SK-N-SH (cell line): ENCODE data around the gene SLPI. TPM values are rescaled to one million over a fixed set of nuclear protein-coding genes. Genes with fewer than 3 reads are reported as not detected.

Source experiments
- CTCF ChIA-PET: fragments of 300-600, 350-600 bp; formaldehyde crosslinking; extraction: SDS; loops from one replicate; lab custom pipeline; 2021; lab: Yijun Ruan, JAX
- POLR2A ChIA-PET: fragments of 350-600 bp; sonication (Branson Sonifier 250); formaldehyde crosslinking; extraction: SDS; loops from one replicate; lab custom pipeline; 2020; ENCODE audit warnings: antibody characterized with exemption, inconsistent platforms; lab: Yijun Ruan, JAX
- DNase-seq: peaks from one replicate; pipeline ENCODE4 v3.0.0; 2012
- H2AFZ ChIP-seq: fragments of 200-600 bp; sonication (generic); 2 replicates; pipeline ENCODE4 v1.8.1; 2016; ENCODE audit warnings: antibody characterized with exemption, mild to moderate bottlenecking, low read depth
- H3F3A ChIP-seq: fragments of 200-600 bp; sonication (generic); replicated peaks from 2 replicates; pipeline ENCODE3; 2016; ENCODE audit warnings: antibody characterized with exemption, mild to moderate bottlenecking; ENCODE audit not compliant: insufficient read depth
- H3K27ac ChIP-seq, 2 experiments: fragments of 200-500 bp in 1 of 2; fragments of 200-600 bp in 1 of 2; sonication (Bioruptor generic) in 1 of 2; sonication (generic), shearing (Covaris generic) in 1 of 2; 2 replicates each; pipeline versions ENCODE4 v1.5.1 to v1.6.1; 2014 to 2016; ENCODE audit warnings: low read depth in 2 of 2, inconsistent platforms in 1 of 2, low read length in 1 of 2, mild to moderate bottlenecking in 1 of 2, mixed read lengths in 1 of 2
- H3K27me3 ChIP-seq: fragments of 200-600 bp; sonication (generic), shearing (Covaris generic); 2 replicates; pipeline ENCODE4 v1.6.1; 2016; ENCODE audit warnings: mixed run types; ENCODE audit not compliant: insufficient read depth
- H3K36me3 ChIP-seq, 2 experiments: fragments of 200-500 bp in 1 of 2; fragments of 200-600 bp in 1 of 2; sonication (Bioruptor generic) in 1 of 2; sonication (generic) in 1 of 2; replicated peaks in 1 of 2; 2 replicates each; pipeline versions ENCODE3 to v1.5.1; 2014 to 2016; ENCODE audit warnings: low read length in 1 of 2, mild to moderate bottlenecking in 1 of 2; ENCODE audit not compliant: insufficient read depth in 2 of 2, control insufficient read depth in 1 of 2
- H3K4me1 ChIP-seq, 2 experiments: fragments of 200-500 bp in 1 of 2; fragments of 200-600 bp in 1 of 2; sonication (Bioruptor generic) in 1 of 2; sonication (generic), shearing (Covaris generic) in 1 of 2; 2 replicates each; pipeline versions ENCODE4 v1.5.1 to v1.6.1; 2014 to 2016; ENCODE audit warnings: low read depth in 1 of 2, low read length in 1 of 2, mixed run types in 1 of 2; ENCODE audit not compliant: insufficient read depth in 2 of 2, control insufficient read depth in 1 of 2
- H3K4me2 ChIP-seq: fragments of 200-600 bp; sonication (generic), shearing (Covaris generic); 2 replicates; pipeline ENCODE4 v1.6.1; 2017; ENCODE audit warnings: mixed run types
- H3K4me3 ChIP-seq, 2 experiments: fragments of 200-500 bp in 1 of 2; fragments of 200-600 bp in 1 of 2; sonication (Bioruptor generic) in 1 of 2; sonication (generic), shearing (Covaris generic) in 1 of 2; 2 replicates each; pipeline versions ENCODE4 v1.5.1 to v1.8.1; 2014 to 2016; ENCODE audit warnings: low read depth in 2 of 2, inconsistent platforms in 1 of 2, low read length in 1 of 2, mild to moderate bottlenecking in 1 of 2, mixed read lengths in 1 of 2, moderate library complexity in 1 of 2
- H3K79me2 ChIP-seq: fragments of 200-600 bp; sonication (generic); 2 replicates; pipeline ENCODE4 v1.8.1; 2017; ENCODE audit warnings: mild to moderate bottlenecking; ENCODE audit not compliant: insufficient read depth
- H3K9ac ChIP-seq: fragments of 200-600 bp; sonication (generic); 2 replicates; pipeline ENCODE4 v1.6.1; 2017; ENCODE audit warnings: mixed run types
- H3K9me2 ChIP-seq: fragments of 200-600 bp; sonication (generic); 2 replicates; pipeline ENCODE4 v1.6.1; 2017; ENCODE audit warnings: mixed run types
- H3K9me3 ChIP-seq: fragments of 200-600 bp; sonication (generic); 2 replicates; pipeline ENCODE4 v1.6.1; 2017; ENCODE audit warnings: mixed run types, mild to moderate bottlenecking, moderate library complexity
- H4K20me1 ChIP-seq: fragments of 200-600 bp; sonication (generic); 2 replicates; pipeline ENCODE4 v1.6.1; 2017; ENCODE audit warnings: mild to moderate bottlenecking, mixed run types; ENCODE audit not compliant: insufficient read depth
- ELF1 ChIP-seq: IDR thresholded peaks from 2 replicates; pipeline ENCODE4 v1.4.0; 2012
- FOSL2 ChIP-seq: IDR thresholded peaks from 2 replicates; pipeline ENCODE4 v1.4.0; 2012; ENCODE audit warnings: low read depth, mild to moderate bottlenecking, moderate library complexity, borderline replicate concordance
- FOXJ3 ChIP-seq: sonication (generic); formaldehyde crosslinking; IDR thresholded peaks from 2 replicates; pipeline ENCODE4 v1.5.1; 2020; ENCODE audit warnings: mild to moderate bottlenecking, missing genetic modification reagents
- JUND ChIP-seq: IDR thresholded peaks from 2 replicates; pipeline ENCODE4 v1.4.0; 2012
- MXI1 ChIP-seq: IDR thresholded peaks from 2 replicates; pipeline ENCODE4 v1.6.1; 2012; ENCODE audit warnings: mild to moderate bottlenecking, low read depth, low read length, improper control_type of control experiment
- RFX5 ChIP-seq: IDR thresholded peaks from 2 replicates; pipeline ENCODE4 v1.6.1; 2012; ENCODE audit warnings: mild to moderate bottlenecking, improper control_type of control experiment, low read length
- RXRA ChIP-seq: IDR thresholded peaks from 2 replicates; pipeline ENCODE4 v1.4.0; 2012; ENCODE audit warnings: low read depth, mild to moderate bottlenecking, borderline replicate concordance
- SIN3A ChIP-seq: IDR thresholded peaks from 2 replicates; pipeline ENCODE4 v1.6.1; 2012; ENCODE audit warnings: low read depth, mild to moderate bottlenecking, low read length, moderate library complexity, borderline replicate concordance
- TCF12 ChIP-seq: IDR thresholded peaks from 2 replicates; pipeline ENCODE4 v1.4.0; 2012
- YY1 ChIP-seq: IDR thresholded peaks from 2 replicates; pipeline ENCODE4 v1.4.0; 2012; ENCODE audit warnings: low read depth, mild to moderate bottlenecking
- WGBS: methylation state at CpG from one replicate; pipeline ENCODE4 v1.1.6; 2017; ENCODE audit warnings: low lambda C conversion rate; 5-methylcytosine and 5-hydroxymethylcytosine counted together
- polyA plus RNA-seq, 3 experiments: library from polyadenylated mRNA; depleted of rRNA; stranded (reverse); fragments of >200 nt; gene quantifications; 2 replicates each; pipeline ENCODE4 v1.2.3, GENCODE V29; 2012
- TF ChIP-seq, protein P1 (sequence below): fragments of 150-350 bp; IDR thresholded peaks from 2 replicates; pipeline ENCODE4 v1.6.1; 2017; ENCODE audit warnings: antibody characterized with exemption, low read length, low read depth, borderline replicate concordance
- TF ChIP-seq, protein P2 (sequence below): fragments of 150-350 bp; IDR thresholded peaks from 2 replicates; pipeline ENCODE4 v1.6.1; 2016; ENCODE audit warnings: mild to moderate bottlenecking, low read depth, low read length
- TF ChIP-seq, protein P3 (sequence below): IDR thresholded peaks from 2 replicates; pipeline ENCODE4 v1.4.0; 2012; ENCODE audit warnings: low read depth

The SLPI gene
- polyA plus RNA-seq, 1 of the 3 experiments (the other 2 are of a cell fraction), result not detected

DNA sequence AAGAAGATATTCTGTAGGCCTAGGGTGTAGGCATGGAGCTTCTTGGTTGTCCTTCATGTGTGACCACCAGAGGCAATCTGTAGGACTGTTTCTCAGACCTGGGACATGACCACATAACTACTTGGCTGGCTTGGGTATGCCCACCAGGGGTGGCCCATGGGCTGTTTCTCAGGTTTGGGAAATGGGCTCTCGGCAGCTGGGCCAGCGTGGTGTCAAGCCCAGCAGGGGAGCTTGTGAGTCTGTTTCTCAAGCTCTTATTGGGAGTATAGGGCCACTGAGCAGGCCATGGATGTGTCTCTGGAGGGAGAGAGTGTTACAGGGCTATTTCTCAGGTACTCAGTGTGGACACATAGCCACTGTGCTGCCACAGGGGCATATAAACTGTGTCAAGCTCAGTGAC is 35.7 kb downstream of the SLPI start:
- ChIA-PET CTCF (no interaction called here), POLR2A (no interaction called here)
- Histone ChIP-seq H3K36me3 (no peaks in the 10 kb centered on the region), H3K27ac (no peak overlapping the region), H3K4me2 (no peak overlapping the region), H2AFZ (no peak overlapping the region), H3K79me2 (no peaks in the 10 kb centered on the region), H3K4me3 (no peak overlapping the region), H3K27me3 (peaks cover 10% of the 10 kb centered on the region; the same call in 1 of the 2 replicates), H3K4me1 (no peaks in the 10 kb centered on the region), H3K9me2 (no peaks in the 10 kb centered on the region), H3F3A (no peaks in the 10 kb centered on the region), H4K20me1 (no peaks in the 10 kb centered on the region), H3K9me3 (no peaks in the 10 kb centered on the region), H3K9ac (no peak overlapping the region)
- 6% methylated on average over 2 of the region's 2 CpGs for WGBS
- no peak for DNase-seq
- no peak for TF ChIP-seq TCF12
- no peak for TF ChIP-seq ELF1
- no peak for TF ChIP-seq YY1
- TF ChIP-seq, protein P1, sequence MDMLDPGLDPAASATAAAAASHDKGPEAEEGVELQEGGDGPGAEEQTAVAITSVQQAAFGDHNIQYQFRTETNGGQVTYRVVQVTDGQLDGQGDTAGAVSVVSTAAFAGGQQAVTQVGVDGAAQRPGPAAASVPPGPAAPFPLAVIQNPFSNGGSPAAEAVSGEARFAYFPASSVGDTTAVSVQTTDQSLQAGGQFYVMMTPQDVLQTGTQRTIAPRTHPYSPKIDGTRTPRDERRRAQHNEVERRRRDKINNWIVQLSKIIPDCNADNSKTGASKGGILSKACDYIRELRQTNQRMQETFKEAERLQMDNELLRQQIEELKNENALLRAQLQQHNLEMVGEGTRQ, result no peak
- no peak for TF ChIP-seq RXRA
- TF ChIP-seq MXI1, result no peak
- no peak for TF ChIP-seq JUND
- no peak for TF ChIP-seq RFX5
- TF ChIP-seq FOXJ3 (CRISPR knock-in tag), result no peak
- TF ChIP-seq, protein P2, sequence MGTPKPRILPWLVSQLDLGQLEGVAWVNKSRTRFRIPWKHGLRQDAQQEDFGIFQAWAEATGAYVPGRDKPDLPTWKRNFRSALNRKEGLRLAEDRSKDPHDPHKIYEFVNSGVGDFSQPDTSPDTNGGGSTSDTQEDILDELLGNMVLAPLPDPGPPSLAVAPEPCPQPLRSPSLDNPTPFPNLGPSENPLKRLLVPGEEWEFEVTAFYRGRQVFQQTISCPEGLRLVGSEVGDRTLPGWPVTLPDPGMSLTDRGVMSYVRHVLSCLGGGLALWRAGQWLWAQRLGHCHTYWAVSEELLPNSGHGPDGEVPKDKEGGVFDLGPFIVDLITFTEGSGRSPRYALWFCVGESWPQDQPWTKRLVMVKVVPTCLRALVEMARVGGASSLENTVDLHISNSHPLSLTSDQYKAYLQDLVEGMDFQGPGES, result no peak
- no peak for TF ChIP-seq FOSL2
- TF ChIP-seq, protein P3, sequence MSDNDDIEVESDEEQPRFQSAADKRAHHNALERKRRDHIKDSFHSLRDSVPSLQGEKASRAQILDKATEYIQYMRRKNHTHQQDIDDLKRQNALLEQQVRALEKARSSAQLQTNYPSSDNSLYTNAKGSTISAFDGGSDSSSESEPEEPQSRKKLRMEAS, result no peak

DNA sequence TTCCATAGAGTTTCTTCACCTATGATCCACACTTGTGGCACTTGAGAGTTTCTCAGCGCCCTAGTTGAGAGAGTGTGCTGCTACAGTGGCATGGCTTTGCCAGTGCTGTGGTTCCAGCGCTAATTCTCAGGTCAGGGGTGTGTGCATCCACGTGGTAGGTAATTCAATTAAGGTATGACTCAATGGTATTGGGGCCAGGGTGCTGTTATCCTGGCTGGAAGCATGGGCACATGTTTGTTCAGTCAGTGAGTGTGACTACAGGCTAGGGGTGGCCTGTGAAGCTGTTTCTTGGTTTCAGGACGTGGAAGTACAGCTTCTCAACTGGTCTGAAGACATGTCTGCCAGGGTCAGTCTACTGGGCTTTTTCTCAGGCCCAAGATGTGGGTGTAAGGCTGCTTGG is 36.2 kb downstream of the SLPI start:
- ChIA-PET POLR2A (no interaction called here), CTCF (no interaction called here)
- no peaks in the 10 kb centered on the region for H3K79me2 ChIP-seq
- H3K9me2 ChIP-seq, result no peaks in the 10 kb centered on the region
- H3K9me3 ChIP-seq, result no peaks in the 10 kb centered on the region
- no peak overlapping the region for H3K4me2 ChIP-seq
- DNase-seq, result no peak
- WGBS, result 0% methylated on average over 4 of the region's 4 CpGs
- peaks cover 10% of the 10 kb centered on the region; the same call in 1 of the 2 replicates for H3K27me3 ChIP-seq
- H3K9ac ChIP-seq, result no peak overlapping the region
- no peaks in the 10 kb centered on the region for H3K36me3 ChIP-seq
- no peaks in the 10 kb centered on the region for H3F3A ChIP-seq
- H3K4me1 ChIP-seq, result no peaks in the 10 kb centered on the region
- H2AFZ ChIP-seq, result no peak overlapping the region
- H3K4me3 ChIP-seq, result no peak overlapping the region
- no peak overlapping the region for H3K27ac ChIP-seq
- H4K20me1 ChIP-seq, result no peaks in the 10 kb centered on the region
- TF ChIP-seq SIN3A, result no peak
